SW480 (cell line): ENCODE measurements around the gene SEZ6.

Experiments used
- DNase-seq: peaks from one replicate; pipeline ENCODE4 v3.0.0-alpha.2; 2016; ENCODE audit warnings: low spot score

Gene SEZ6, protein sequence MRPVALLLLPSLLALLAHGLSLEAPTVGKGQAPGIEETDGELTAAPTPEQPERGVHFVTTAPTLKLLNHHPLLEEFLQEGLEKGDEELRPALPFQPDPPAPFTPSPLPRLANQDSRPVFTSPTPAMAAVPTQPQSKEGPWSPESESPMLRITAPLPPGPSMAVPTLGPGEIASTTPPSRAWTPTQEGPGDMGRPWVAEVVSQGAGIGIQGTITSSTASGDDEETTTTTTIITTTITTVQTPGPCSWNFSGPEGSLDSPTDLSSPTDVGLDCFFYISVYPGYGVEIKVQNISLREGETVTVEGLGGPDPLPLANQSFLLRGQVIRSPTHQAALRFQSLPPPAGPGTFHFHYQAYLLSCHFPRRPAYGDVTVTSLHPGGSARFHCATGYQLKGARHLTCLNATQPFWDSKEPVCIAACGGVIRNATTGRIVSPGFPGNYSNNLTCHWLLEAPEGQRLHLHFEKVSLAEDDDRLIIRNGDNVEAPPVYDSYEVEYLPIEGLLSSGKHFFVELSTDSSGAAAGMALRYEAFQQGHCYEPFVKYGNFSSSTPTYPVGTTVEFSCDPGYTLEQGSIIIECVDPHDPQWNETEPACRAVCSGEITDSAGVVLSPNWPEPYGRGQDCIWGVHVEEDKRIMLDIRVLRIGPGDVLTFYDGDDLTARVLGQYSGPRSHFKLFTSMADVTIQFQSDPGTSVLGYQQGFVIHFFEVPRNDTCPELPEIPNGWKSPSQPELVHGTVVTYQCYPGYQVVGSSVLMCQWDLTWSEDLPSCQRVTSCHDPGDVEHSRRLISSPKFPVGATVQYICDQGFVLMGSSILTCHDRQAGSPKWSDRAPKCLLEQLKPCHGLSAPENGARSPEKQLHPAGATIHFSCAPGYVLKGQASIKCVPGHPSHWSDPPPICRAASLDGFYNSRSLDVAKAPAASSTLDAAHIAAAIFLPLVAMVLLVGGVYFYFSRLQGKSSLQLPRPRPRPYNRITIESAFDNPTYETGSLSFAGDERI

DNA sequence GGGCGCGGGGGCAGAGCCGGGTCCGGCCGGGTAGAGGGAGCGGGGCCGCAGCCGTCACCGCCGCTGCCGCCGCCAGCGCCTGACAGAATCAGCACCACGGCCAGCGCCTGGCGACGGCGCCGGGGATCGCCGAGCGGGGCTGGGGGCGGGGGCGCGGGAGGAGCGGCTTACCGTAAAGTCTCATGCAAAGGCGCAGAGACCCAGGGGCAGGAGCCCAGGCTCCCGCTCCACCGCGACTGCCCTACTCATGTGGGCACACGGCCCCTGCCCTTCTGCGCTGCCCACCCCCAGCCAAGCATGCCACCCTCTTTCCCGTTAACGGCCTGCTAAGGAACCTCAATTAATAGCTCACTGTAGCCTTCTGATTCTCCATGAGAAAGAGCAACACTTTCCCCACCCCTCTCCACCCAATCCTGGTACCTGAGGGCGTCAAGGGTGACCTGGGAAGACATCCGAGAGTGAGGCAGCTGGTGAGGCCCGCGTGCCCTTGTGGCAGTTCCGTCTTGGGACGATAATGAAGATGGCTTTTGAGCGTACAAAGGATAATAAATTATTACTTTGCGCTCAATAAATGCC lies at the start of gene SEZ6:
SEZ6 (minus strand) TSS at position 98 of the 576 bp plus-strand sequence. CDS start 164 bp downstream, outside the sequence.
- DNase-seq = peak; percentile 59

DNA sequence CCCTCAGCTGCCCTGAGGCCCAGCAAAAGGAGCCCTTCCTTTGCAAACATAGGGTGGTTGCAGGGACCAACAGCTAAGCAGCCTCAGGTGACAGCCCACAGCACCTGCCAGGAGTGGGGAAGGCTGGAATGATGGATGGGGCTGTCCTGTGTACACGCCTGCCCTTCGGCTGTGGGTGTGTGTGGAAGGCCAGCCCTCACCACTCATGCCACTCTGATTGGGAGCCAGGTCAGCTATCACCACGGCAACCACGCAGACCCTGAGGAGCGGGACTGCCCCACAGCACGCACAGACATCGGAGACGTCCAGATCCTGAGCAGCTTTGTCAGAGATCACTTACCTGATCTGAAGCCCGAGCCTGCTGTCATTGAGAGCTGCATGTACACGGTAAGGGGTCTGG lies 49.0 kb upstream of the SEZ6 start:
- no peak for DNase-seq

DNA sequence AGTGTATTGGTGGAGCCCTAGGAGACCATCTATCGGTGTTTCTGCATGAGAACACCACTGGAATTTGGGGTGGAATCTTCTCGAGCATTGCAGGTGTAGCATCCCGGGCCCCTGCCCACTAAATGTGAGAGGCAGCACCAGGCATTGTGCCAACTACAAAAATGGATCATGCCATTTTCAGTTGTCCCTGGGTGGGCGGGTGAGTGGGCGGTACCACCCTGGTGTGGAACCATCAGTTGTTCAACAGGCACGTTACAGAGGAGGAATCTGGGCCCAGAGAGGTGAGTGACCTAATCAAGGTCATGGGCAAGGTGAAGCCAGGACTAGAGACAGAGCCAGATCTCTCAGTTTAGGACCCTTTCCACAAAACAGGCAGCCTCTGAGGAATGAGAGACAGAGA lies 45.9 kb upstream of the SEZ6 start:
- DNase-seq = no peak

DNA sequence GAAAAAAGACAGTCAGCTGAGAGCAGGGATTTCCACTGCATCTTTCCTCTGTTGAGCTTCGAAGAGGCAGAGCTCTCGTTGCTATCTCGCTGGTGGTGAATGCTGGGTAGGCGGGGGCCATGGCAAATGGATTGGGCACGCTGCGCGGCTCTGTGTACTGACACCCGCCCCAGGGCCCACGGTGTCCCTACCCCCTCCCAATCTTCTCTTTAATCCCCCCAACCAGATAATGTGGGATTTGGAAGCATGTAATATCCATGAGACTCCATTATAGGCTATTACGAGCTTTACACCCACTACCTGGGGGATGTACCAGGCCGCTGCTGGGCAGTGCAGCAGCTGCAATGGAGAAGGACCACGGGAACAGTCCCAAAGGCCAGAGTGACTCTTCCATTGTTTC lies 45.4 kb upstream of the SEZ6 start:
- DNase-seq = no peak

DNA sequence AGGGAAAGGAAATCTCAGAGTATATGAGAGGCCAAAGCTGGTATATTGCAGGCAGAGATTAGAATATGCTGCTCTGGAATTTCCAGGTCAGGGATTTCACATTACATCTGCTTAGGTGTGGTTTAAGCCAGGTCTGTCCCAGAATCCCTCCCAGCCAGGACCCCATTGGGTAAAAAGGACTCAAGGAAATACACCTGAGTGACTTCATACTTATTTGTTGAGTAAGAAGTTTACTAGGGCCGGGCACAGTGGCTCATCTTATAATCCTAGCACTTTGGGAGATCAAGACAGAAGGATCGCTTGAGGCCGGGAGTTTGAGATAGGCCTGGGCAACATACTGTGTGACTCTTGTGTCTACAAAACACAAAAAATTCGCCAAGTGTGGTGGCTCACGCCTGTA lies 44.3 kb upstream of the SEZ6 start:
- DNase-seq = no peak

DNA sequence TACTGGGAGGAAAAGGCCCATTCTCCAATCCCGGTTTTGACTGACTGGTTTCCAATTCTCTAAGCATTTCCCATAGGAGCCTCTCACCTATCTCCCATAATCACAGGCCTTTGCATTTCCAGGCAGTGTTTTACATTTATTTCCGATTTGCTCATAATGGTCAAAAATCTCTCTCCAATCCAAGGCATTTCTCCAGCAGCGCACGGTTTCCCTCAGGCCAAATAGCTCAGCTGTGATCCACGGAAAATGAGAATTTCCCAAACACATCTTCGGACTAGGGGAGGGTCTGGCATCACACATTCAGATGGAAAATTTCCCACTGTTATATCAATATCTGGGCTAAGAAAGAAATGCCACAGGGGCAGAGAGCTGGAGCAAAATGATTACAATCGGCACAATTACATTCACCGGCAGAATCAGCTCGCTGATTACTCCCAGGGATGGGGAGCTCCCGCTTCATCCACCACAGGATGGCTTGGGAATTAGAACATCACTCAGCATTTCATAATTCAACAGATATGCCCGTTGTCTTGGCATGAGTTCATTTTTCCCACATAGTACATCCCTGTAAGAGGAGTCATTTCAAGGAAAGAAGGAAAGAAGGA lies 43.8 kb upstream of the SEZ6 start:
- DNase-seq = no peak

DNA sequence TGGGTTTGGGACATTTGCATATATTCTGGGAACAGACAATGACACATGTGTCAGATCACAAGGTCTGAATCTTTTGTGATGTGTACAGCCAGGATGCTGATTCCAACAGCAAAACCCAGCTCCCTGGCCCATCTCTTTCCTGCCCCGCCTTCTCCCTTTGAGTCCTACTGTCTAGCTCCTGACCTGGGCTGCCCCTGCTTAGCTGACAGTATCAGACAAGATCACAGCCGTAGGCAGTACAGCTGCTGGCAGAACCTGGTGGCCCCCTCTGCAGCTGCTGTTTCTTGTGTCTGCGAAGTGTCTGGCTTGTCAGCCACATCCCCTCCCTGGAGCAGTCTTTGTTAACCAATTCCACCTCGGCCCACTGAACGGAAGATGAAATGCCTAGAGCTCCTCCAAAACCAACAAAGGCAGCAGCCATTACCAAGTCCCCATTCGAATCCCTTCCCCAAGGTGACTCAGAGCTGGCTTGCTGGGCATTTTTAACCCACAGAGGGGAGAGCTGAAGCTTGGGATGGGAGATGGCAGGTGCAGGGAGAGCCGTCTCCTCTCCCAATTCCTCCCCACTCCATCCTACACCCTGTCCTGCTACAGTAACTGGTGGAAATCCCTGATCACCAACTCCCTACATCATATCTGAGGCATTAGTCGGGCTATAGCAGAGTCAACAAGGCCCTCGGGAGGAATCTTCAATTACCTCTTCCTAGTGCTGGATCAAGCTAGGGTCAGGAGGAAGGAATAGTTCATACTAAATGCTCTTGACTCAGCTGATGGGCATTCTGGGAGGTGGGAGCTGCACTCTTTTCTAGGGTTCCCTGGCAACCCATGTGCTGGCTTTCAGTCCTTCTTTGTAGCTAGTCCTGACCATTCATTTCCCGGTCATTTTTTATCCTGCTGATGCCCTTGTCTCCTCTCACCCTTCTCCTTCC lies 42.9 kb upstream of the SEZ6 start:
- no peak for DNase-seq

DNA sequence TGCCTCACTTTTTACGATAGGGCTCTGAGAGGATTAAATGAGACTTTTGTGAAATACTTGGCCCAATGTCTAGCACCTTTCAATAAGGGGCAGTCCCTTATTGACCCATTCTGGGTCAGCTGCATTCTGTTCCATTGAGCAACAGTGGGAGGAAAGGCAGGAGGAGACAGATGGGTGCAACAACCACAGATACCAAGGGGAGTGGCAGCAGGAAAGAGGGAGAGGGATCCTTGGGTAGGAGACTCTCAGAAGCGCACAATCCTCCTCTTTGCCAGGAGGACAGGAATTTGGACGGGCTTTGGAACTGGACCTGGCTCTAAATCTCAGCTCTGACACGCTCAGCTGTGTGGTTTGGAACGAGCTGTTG lies 40.6 kb upstream of the SEZ6 start:
- no peak for DNase-seq

DNA sequence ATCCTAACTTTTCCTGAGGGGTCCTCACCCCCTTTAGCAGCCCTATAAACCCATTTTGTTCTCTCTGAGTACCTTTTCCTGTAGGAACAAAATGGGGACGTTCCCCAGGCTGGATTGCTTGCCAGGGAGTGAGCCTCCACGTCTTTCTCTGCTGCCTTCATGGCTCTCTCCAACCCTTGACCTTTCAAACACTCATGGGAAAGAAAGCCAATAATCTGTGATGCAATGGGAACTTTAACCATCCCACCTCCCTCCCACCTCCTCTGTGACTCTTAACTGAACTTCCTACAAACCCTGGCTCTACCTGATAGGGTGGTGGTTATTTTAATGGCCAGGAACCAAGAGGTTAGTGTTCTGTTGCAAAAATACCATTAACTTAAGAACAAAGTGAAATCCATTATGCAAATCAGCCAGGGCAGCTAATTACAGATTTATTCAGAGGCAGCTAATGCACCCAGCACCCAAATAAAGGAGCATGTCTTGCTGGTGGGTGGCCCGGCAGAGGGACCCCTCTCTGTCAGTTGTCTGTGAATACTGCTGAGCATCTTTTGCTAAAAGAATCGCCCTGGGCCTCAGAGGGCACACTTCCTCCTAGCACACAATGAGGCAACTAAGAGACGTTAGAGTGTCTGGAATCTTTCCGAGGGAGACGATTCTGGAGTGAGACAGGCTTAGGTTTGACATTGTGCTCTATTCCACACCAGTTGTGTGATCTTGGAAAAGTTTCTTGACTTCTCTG lies 40.1 kb upstream of the SEZ6 start:
- no peak for DNase-seq

DNA sequence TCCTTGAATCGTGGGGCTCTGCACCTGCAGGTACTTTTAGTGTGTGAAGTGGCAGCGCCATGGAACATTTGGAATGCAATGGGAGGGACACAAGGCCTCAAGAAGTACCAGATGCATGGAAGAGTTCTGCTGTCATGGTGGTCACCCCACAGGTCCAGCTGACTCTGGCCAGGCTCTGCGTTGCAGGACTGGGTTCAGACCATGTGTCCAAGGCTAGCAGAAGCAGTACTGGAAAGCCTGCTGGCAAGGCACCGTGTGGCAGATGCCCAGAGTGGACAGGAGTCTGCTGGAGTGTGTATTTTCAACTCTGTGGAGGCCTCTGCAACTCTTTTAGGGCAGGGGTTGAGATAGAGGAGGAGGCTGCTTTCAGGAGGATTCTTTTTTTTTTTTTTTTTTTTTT lies 39.2 kb upstream of the SEZ6 start:
- DNase-seq = no peak

DNA sequence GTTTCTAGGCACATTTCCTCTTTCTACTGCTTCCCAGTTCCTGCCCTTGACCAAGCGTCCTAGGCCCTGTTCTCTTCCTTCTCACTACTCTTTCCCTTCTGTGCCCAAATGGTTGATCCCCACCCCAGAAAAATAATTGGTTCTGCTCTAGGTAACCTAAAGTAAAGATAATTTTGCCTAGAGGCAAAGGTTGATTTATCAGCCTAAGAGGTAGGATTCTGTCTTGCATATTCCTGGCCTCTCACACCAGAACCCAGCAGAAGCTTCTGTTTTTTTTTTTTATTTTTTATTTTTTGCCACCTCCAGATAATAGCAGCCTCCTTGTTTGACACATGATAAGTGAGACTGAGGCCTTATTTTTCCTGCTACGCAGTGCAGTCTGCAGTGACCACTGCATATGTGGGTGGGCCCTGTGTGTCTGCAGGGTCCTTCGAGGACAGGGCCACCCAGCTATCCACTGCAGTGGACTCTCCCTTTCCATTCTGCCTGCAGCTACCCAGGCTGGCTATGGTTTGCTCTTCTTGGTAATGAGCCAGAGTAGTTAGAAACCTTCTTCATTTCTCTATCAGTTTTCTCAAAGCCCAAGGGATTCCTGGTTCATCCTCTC lies 37.8 kb upstream of the SEZ6 start:
- no peak for DNase-seq

DNA sequence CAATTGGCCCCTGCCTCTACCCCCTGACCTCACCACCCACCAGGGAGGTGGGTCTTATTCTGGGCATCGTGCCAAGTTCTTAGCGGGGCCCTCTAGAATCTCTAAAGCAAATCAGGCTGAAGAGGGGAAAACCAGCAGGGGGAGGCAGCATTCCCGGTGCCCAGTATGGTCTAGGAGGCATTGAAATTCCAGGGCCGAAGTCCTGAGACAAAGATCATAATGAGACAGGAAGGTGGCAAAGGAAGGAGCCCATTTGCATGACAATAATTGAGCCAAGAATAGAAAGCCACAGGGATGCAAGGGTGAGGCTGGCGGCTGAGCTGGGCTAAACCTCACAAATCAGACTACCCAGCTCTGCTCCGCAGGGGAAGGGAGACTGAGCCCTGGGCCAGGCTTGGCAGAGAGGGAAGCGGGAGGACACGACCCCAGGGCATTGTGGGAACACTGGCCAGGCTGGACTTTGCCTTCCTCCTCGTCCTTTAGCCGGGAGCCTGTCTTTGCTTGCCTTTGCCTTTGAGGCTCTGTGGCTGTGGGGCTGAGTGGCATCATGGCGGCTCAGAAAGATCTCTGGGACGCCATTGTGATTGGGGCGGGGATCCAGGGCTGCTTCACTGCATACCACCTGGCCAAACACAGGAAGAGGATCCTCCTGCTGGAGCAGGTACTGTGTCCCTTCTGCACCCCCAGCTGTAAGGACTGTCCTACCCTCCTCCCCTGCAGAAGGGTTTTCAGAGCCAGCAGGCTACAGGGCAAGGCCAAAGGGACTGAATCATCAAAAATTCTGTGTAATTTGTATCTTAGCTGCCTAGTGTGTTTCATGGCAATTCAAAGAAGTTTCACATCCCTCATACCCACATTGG lies 37.1 kb upstream of the SEZ6 start, which contains the start of gene PIPOX:
PIPOX (plus strand) TSS at position 463 of the 860 bp plus-strand sequence; CDS start at position 548, 85 bp downstream.
- peak; percentile 33 for DNase-seq

DNA sequence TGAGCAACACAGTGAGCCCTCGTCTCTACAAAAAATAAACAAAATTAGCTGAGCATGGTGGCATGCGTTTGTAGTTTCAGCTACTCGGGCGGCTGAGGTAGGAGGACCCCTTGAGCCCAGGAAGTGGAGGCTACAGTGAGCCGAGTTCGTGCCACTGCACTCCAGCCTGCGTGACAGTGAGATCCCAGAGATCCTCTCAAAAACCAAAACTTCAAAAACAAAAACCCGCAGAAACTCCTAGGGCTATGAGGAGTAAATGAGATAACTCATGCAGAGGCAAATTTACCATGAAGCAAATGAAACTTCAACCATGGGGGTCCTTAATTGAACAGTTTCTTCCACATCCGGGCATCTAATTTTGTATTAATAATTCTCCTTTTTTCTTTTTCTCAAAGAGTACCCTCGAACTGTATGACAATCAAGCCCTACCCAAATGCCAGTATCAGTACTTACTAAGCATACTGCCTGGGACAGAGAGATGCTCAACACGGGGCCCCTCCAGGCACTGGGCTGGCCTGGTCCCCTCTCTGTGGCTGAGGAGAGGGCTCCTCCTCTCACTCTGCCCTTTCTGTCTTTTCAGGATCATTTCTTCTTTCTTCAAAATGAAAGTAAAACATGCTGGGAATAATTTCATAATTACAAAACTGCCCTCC lies 36.3 kb upstream of the SEZ6 start:
- no peak for DNase-seq

DNA sequence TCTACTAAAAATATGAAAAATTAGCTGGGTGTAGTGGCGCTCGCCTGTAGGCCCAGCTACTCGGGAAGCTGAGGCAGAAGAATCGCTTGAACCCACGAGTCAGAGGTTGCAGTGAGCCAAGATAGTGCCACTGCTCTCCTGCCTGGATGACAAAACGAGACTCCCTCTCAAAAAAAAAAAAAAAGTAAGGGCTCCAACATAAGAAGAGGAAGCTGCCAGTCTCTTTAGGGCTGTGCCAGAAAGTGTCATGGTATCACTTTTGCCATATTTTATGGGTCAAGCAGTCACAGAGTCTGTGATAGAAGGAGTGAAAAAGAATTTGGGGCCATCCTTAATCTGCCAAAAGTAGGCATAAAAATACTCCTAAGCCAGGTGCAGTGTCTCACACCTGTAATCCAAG lies 35.7 kb upstream of the SEZ6 start:
- DNase-seq = no peak

DNA sequence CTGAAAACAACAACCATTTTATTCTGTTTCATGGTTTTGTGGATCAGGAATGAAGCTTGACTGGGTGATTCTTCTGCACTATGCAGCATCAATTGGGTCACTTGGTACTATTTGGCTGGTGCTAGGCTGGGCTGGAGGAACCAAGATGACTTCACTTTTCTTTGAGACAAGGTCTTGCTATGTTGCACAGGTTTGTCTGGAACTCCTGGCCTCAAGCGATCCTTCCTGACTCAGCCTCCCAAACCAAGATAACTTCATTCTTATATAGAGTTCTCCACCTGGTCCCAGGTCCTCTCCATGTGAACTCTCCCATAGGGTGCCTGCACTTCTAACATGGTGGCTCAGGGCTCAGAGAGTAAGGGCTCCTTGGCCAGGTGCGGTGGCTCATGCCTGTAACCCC lies 35.3 kb upstream of the SEZ6 start:
- no peak for DNase-seq

DNA sequence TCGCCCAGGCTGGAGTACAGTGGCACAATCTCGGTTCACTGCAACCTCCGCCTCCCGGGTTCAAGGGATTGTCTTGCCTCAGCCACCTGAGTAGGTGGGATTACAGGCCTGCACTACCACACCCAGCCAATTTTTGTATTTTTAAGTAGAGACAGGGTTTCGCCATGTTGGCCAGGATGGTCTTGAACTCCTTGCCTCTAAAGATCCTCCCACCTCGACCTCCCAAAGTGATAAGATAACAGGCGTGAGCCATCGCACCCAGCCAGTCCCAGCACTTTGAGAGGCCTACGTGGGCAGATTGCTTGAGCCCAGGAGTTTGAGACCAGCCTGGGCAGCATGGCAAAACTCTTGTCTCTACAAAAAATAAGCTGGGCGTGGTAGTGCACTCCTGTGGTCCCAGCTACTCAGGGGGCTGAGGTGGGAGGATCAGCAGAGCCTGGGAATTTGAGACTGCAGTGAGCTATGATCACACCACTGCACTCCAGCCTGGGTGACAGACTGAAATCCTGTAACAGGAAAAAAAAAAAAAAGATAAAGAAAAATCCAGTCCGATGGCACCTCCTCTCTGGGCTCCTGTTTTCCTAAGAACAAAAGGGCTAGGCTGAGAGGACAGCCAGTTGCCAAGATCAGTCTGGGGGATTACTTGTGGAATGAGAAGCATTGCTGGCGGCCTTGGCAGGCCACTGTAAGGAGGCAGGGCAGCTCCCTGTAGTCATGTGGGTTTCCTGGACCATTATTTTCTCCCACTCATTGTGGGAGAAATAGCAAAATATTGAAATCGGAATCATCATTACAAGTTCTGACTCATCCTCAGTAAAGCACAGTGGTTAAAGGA lies 34.1 kb upstream of the SEZ6 start:
- peak; percentile 48 for DNase-seq

DNA sequence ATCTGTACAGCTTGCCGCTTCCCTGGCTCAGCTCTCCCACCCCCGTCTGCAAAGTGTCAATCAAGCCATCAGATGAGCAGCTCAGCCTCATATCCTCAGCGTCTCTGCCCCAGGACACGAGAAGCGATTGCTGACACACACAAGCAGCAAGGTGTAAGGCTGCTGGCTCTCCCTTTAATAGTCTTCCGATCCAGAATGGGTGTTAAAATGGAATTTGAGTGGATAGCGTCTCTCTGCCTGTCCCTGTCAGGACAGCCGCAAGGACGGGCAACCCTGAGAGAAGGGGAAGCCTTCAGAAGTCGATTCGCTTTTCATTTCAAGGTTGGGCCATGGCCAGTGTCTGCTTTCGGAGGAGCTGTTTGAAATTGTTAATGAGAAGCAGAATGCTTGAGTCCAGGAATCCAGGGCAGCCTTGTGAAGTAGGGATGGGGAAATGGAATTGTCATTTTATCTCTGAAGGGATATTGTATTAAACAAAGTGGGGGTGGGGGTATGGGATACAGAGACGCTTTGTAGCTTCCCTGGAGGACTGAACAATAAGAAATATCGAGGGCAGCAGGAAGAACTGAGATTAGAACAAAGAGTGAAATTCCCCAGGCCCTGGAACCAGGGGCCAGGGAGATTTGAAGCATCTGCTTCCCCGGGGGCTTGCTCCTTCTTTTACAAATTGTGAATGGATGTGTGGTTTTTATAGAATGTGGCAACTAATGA lies 32.4 kb upstream of the SEZ6 start:
- no peak for DNase-seq
